NT2/D1 (cell line): ENCODE measurements around the gene PPP1R1B.

Source experiments
- DNase-seq: peaks from one replicate; pipeline ENCODE4 v3.0.0-alpha.2; 2011; ENCODE audit warnings: low read depth, low spot score
- H3K27me3 ChIP-seq: 2 replicates; pipeline ENCODE4 v1.6.0; 2011; ENCODE audit warnings: mild to moderate bottlenecking; ENCODE audit not compliant: insufficient read length, insufficient read depth
- H3K36me3 ChIP-seq: 2 replicates; pipeline ENCODE4 v1.6.1; 2011; ENCODE audit warnings: mild to moderate bottlenecking, low read length, mixed read lengths; ENCODE audit not compliant: insufficient read depth, insufficient read length
- H3K4me1 ChIP-seq: 2 replicates; pipeline ENCODE4 v1.5.1; 2011; ENCODE audit not compliant: insufficient read depth, insufficient read length
- H3K4me3 ChIP-seq: 2 replicates; pipeline ENCODE4 v1.5.1; 2011; ENCODE audit warnings: low read depth; ENCODE audit not compliant: insufficient read length
- H3K9ac ChIP-seq: 2 replicates; pipeline ENCODE4 v1.6.0; 2011; ENCODE audit warnings: low read depth; ENCODE audit not compliant: insufficient read length
- H3K9me3 ChIP-seq: 2 replicates; pipeline ENCODE4 v1.5.1; 2011; ENCODE audit warnings: mild to moderate bottlenecking, low read length; ENCODE audit not compliant: insufficient read depth
- SUZ12 ChIP-seq: IDR thresholded peaks from 2 replicates; pipeline ENCODE4 v1.6.1; 2011; ENCODE audit not compliant: insufficient read length, insufficient read depth; ENCODE audit errors: extremely low read depth
- YY1 ChIP-seq: IDR thresholded peaks from 2 replicates; pipeline ENCODE4 v1.6.1; 2011; ENCODE audit not compliant: insufficient read length, insufficient read depth
- ZNF274 ChIP-seq: IDR thresholded peaks from 2 replicates; pipeline ENCODE4 v1.6.1; 2011; ENCODE audit warnings: mild to moderate bottlenecking, low read depth, low read length

Gene PPP1R1B

GRCh38 chr17:39621523-39622379 is 5.0 kb upstream of the PPP1R1B start:
- Histone ChIP-seq H3K9ac (no peak overlapping the region), H3K27me3 (peaks cover 76% of the 10 kb centered on the region), H3K4me1 (peaks cover 4% of the 10 kb centered on the region), H3K9me3 (no peaks in the 10 kb centered on the region), H3K36me3 (no peaks in the 10 kb centered on the region), H3K4me3 (no peak overlapping the region)
- DNase-seq: peak; percentile 60
- TF ChIP-seq ZNF274: no peak
- TF ChIP-seq SUZ12: no peak
- no peak for TF ChIP-seq YY1

DNA sequence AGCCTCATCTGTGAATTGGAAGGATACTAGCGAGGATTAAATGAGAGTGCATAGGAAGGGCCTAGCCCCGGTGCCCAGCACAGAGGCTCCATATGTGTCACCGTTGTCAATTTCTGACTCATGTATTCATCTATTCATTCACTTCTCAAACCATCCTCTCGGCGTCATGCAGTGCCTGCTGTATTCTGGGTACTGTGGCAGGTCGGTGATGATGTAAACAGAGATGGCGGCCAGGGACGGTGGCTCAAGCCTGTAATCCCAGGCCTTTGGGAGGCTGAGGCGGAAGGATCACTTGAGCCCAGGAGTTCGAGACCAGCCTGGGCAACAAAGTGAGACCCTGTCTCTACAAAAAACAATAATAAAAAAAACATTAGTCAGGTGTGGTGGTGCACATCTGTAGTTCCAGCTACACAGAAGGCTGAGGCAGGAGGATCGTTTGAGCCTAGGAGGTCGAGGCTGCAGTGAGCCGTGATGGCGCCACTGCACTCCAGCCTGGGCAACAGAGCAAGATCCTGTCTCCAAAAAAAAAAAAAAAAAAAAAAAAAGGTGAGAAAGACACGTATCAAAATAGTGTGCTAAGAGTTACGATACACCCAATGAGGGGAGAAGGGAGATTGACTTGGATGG is 4.3 kb upstream of the PPP1R1B start:
- no peak overlapping the region for H3K4me3 ChIP-seq
- H3K9ac ChIP-seq: no peak overlapping the region
- TF ChIP-seq ZNF274 (no peak), SUZ12 (no peak), YY1 (no peak)
- H3K36me3 ChIP-seq: no peaks in the 10 kb centered on the region
- H3K27me3 ChIP-seq: peaks cover 76% of the 10 kb centered on the region
- H3K9me3 ChIP-seq: no peaks in the 10 kb centered on the region
- H3K4me1 ChIP-seq: peaks cover 4% of the 10 kb centered on the region
- DNase-seq: no peak

- Histone ChIP-seq H3K4me1 (peaks cover 9% of the 10 kb centered on the region), H3K9me3 (no peaks in the 10 kb centered on the region), H3K9ac (no peak overlapping the region), H3K27me3 (peaks cover 77% of the 10 kb centered on the region), H3K36me3 (no peaks in the 10 kb centered on the region), H3K4me3 (no peak overlapping the region)
- TF ChIP-seq YY1 (no peak), SUZ12 (no peak), ZNF274 (no peak)
- DNase-seq: no peak
Observed at GRCh38 chr17:39623356-39623950, 3.3 kb upstream of the PPP1R1B start.

DNA sequence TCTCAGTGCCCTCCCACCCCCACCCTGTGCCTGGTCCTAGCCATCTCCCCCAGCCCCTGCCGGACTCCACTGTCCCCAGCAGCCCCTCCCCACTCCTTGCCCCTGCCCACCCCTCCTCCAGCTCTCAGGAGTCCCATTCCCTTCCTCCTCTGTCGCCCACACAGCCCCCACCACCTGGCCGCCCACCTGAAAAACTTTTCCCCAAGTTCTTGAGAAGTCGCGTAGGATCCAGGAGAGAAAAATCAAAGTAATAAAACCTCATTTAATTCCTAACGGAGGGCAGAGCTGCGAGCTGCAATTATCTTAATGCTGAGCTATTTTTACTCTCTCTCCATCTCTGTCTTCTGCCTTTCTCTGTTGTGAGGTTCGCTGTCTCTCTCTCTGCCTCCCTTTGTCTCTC is 2.4 kb upstream of the PPP1R1B start:
- peaks cover 13% of the 10 kb centered on the region for H3K4me1 ChIP-seq
- H3K4me3 ChIP-seq: no peak overlapping the region
- no peak overlapping the region for H3K9ac ChIP-seq
- no peaks in the 10 kb centered on the region for H3K36me3 ChIP-seq
- TF ChIP-seq YY1 (no peak), SUZ12 (no peak), ZNF274 (no peak)
- no peak for DNase-seq
- no peaks in the 10 kb centered on the region for H3K9me3 ChIP-seq
- peaks cover 69% of the 10 kb centered on the region for H3K27me3 ChIP-seq

DNA sequence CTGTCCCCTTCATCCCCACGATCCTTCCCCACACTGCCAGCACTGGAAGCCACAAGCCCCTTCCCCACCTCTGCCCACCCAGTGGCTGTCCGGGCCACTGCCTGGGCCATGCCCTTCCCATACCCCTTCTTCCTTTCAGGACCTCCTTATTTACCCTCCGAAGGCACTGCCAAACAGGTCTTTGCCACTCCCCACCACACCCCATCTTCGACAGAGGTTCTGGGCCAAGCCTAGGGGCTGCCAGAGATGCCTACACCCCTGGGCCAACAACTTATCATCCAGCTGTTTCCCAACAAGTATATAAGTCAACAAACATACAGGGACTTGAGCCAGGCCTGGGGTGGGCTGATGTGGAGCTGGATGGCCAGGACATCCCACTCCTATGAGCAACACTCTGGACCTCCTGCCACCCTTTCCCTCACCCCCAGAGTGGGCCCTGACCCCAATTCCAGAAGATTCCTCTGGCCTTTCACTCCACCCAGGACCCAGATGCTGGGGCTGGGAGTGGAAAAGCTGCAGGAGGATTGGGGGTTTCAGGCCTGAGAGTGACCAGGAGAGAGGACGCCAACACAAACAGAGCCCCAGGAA is 1.5 kb upstream of the PPP1R1B start:
- H3K4me3 ChIP-seq: no peak overlapping the region
- H3K9ac ChIP-seq: no peak overlapping the region
- DNase-seq: no peak
- TF ChIP-seq SUZ12: no peak
- TF ChIP-seq YY1: no peak
- no peak for TF ChIP-seq ZNF274
- H3K36me3 ChIP-seq: no peaks in the 10 kb centered on the region
- H3K4me1 ChIP-seq: peaks cover 23% of the 10 kb centered on the region
- H3K9me3 ChIP-seq: no peaks in the 10 kb centered on the region
- peaks cover 62% of the 10 kb centered on the region for H3K27me3 ChIP-seq

DNA sequence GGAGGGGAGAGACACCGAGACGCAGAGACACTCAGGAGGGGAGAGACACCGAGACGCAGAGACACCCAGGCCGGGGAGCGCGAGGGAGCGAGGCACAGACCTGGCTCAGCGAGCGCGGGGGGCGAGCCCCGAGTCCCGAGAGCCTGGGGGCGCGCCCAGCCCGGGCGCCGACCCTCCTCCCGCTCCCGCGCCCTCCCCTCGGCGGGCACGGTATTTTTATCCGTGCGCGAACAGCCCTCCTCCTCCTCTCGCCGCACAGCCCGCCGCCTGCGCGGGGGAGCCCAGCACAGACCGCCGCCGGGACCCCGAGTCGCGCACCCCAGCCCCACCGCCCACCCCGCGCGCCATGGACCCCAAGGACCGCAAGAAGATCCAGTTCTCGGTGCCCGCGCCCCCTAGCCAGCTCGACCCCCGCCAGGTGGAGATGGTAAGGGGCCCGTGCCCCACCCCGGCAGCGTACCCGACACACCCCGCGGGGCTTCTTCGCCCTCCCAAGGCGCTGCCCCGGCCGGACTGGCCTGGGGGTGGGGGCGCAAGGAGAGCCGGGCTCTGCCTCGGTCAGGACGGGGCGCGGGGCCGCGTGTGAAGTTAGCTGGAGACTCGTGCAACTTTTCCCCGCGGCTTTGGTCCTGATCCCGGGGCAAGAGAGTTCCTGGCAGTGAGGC is 427 bp downstream of the PPP1R1B start:
- no peaks in the 10 kb centered on the region for H3K36me3 ChIP-seq
- peaks cover 30% of the 10 kb centered on the region for H3K4me1 ChIP-seq
- peak overlapping the region; percentile 61 for H3K4me3 ChIP-seq
- TF ChIP-seq ZNF274 (no peak), YY1 (no peak), SUZ12 (no peak)
- H3K9me3 ChIP-seq: no peaks in the 10 kb centered on the region
- peaks cover 47% of the 10 kb centered on the region for H3K27me3 ChIP-seq
- no peak for DNase-seq
- H3K9ac ChIP-seq: peak overlapping the region; percentile 69
